T-helper 22 cell (primary cell): ENCODE results near the gene MSI2.

ENCODE experiments used
- DNase-seq: peaks from one replicate; pipeline ENCODE4 v3.0.0-alpha.2; 2020; ENCODE audit warnings: low read depth

MSI2 gene

DNA sequence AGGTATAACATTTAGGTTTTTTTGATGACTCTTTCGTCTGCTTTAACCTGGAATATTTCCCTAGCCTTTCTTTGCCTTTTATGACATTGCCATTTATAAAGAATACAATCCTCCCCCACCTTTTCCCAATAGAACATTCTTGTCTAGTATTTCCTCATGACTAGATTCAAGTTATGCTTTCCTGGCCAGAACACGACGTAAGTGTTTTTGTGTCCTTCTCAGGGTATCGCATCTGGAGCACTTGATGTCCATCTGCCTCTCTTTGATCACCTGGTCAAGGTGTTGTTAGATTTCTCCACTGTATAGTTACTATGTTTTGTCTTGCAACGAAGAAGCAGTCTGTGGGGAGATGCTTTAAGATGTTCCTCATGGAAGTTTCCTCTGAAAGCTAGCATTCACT is 87.4 kb downstream of the MSI2 start:
- no peak for DNase-seq

DNA sequence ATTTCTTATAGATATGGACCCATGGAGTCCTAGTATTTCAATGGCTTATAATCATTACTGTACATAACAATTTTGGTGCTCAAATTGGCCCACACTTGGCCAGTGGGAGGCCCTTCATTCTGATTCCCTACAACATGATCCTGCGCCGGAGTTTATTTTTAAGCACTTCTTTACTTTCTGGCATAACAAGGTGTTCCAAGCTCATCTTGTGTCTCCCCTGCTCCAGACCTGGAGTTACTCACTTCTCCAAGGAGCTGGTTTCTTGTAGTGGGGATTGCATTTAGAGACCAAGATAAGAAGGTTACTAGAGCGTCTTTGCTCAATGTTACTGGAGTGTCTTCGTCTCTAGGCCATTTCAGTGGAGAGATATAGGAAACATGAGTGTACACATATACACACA is 87.9 kb downstream of the MSI2 start:
- no peak for DNase-seq

GRCh38 chr17:57349541-57350247 is 93.4 kb downstream of the MSI2 start:
- no peak for DNase-seq

- DNase-seq = no peak
These were observed 93.9 kb downstream of the MSI2 start for GRCh38 chr17:57350266-57350665.

- no peak for DNase-seq
These were observed 96.4 kb downstream of the MSI2 start for GRCh38 chr17:57352665-57353175.

- DNase-seq = no peak
These were observed 98.3 kb downstream of the MSI2 start for GRCh38 chr17:57354673-57355072.

DNA sequence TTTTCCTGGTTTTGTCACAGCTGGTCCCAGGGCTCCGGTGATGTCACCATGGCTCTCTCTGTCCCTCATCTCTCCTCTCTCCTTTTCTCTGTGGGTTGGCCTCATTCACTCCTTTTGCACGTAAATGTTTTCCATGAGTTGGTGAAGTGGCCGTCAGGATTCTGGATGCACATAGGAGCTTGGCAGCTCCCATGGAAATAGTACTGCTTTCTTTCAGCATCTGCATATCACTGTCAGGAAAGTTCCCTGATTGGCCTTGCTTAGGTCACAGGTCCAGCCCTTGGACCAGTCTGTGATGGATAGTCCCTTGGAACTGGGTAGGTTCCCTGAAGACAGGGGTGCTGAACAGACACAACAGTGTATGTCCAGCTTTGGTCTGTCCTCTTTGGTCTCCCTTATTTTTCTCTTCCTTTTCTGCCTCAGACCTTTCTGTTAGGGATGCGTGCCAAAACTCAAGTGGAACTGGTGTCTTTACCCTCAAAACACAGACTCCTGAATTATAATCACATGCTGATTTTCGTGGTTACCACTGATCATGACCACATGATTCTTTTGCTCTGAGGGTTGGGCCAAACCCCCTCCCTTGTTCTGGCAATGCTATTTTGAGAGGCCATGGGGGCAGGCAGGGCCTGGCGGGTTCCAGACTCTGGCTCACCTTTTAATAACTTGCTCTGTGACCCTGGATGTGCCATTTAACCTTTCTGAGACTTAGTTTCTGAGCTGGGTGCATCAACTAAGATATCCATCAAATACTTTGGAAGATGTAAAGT is 99.0 kb downstream of the MSI2 start:
- DNase-seq = no peak

- DNase-seq = no peak
These were observed 99.9 kb downstream of the MSI2 start for GRCh38 chr17:57356153-57356718.

- DNase-seq = no peak
These were observed 100.5 kb downstream of the MSI2 start for GRCh38 chr17:57356719-57357391.

GRCh38 chr17:57357392-57357784 is 101.1 kb downstream of the MSI2 start:
- DNase-seq = no peak

DNA sequence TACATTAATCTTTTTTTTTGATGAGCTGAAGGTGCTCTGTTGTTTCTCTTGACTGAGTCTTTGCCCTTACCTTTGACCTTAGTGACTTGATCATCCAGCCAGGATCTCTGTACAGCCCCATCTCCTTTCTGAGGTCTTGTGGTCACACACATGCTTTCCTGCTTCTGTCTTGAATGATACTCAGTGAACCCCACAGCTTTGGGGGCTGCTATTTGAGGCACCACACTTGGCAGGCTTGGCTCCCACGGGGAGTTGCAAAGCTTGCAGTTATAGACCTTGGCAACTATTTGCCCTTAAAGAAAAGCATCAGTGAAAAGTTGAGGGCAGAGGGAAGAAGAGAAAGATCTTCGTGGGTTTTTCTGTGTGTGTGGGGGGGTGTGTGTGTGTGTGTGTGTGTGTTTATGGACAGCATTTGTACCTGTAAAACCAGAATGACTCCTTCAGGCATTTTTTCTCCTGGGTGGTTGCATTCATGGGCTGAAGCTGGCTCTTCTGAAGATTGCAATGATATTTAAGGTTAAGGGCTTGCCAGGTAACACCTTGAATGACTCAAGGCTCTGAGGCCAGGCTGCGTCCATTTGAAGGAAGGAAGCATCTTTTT is 101.6 kb downstream of the MSI2 start:
- DNase-seq = no peak

DNA sequence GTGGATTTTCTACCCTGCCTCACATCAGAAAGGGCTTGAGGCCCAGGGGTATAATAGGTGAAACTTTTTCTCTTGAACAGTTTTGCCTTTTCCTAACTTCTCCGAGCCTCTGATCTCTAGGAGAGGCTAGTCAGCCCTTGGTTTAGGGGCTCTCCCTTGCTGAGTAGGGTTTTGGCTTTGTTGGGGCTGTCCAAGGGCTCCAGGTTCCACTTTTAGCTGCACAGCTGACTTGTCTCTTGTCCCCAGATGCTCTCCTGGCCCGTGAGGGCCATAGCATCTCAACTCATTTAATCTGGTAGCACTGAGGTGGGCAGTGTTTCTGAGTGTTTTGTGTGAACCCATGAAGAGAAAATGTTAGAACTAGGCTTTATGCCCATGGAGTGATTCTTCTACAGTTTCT is 103.9 kb downstream of the MSI2 start:
- no peak for DNase-seq

GRCh38 chr17:57362797-57363556 is 106.7 kb downstream of the MSI2 start:
- DNase-seq = no peak

DNA sequence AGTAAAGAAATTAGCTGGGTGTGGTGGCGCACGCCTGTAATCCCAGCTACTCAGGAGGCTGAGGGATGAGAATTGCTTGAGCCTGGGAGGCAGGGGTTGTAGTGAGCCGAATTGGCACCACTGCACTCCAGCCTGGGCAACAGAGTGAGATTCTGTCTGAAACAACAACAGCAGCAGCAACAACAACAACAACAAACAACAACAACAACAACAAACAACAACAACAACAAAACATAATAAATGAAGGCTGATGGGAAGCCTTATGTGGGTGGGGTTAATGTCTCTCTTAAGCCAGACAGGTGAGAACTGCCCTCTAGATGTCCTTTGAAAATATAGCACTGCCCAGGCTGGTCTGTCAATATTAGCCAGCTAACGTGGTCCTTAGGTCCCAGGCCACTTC is 107.3 kb downstream of the MSI2 start:
- DNase-seq = no peak

- no peak for DNase-seq
These were observed 107.8 kb downstream of the MSI2 start for GRCh38 chr17:57363998-57364643.

GRCh38 chr17:57365420-57365819 is 109.1 kb downstream of the MSI2 start:
- no peak for DNase-seq

GRCh38 chr17:57366177-57366557 is 109.8 kb downstream of the MSI2 start:
- DNase-seq = no peak

- DNase-seq = no peak
These were observed 110.4 kb downstream of the MSI2 start for GRCh38 chr17:57366558-57367351.

- no peak for DNase-seq
These were observed 112.5 kb downstream of the MSI2 start for GRCh38 chr17:57368637-57369336.
